ENCODE data around the gene CAPN9.
"Not testable (repeated sequence)": the region's sequence is repeated elsewhere in the genome, so short reads cannot be mapped to it uniquely, and the experiment has no call there.

Gene CAPN9

DNA sequence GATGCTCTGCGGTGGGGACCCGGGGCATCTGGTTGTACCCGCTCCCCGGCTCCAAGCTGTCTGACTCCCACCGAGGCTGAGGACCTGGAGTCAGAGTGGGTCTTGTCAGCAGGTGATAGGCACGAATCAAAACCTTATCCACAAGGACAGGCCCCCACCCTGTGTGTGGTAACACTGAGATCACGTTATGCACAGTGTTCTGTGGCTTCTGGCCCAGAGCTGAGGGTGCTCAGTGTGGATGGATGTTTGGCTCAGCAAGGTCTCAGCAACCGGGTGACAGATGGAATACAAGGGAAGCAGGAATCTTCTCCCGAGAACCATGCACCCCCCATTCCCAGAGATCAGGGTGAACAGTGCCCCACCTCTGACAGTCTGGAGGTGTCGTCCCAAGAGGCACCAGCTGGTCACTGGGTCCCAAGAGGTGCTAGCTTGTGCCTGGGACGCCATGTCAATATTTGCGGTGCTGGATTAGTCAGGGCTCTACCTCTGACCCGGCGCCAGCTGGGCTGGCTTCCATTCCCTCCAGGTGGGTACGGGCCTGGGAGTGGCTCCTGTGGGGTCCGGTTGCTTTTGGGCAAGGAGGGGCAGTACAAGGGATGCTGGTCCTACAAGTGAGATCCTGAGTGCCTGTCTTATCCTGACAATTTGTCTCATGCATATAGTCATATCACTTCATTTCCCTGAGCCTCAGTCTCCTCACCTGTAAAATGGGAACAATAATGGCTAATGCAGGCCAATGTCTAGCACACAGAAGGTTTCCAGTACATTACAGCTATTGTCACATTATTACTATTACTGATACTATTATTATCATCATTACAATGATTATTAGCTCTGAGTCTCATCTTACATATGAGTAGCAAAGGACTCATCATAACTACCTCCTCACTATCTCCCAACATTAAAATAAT is 957 bp downstream of the CAPN9 start:
- DNase-seq = no peak

DNA sequence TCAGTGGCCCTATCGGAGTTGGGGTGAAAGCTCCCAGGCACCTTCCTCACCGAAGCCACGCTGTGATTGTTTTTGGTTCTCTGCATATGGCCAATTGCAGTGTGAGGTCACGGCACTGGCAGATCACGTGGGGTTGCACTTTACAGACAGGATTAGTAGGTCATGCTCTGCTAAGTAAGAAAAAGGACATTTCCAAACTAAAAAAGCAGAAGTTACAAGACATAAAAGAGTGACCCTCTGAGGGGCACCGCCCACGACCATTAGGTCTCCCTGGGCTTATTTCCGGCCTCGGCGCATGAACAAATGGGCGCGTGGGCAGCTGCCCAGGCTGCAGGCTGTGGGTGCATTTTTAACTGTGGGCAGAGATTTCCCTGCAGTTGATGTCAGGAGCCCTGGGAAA is 2.0 kb downstream of the CAPN9 start:
- no peak for DNase-seq

DNA sequence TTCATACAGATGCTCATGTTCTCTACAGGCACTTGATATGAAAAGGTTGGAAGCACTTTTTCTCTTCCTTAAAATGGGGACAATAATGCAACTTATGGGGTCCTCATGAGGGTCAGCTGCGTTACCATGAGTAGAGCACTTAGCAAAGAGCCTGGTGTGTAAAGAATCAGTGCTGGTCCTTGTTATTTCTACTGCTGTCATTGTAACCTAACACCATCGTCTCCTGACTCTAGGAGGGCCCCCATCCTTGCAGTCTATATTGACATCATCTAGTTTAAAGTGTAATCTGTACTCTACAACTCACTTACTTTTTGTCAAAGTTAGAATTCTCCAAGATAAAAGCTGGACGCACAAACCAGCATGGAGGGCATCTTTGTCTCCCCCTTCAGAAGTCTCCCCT is 2.4 kb downstream of the CAPN9 start:
- DNase-seq = no peak

DNA sequence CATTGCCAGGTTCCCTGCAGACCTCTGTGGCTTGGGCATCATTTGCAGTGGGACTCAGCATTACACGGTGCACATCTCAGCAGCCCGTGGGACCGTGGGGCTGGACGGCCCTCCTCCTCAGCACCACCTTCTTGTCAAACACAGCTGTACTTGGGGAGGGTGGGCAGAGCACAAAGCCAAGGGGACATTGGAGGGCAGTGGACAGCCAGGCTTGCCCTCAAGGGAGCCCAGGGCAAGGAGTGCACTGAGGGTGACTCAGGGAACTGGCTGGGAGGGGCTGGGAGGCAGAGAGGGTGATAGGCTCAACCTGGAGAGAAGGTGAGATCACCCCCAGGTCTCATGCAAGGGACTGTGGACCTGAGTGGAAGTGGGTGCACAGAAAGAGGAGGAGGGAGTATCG is 3.4 kb downstream of the CAPN9 start:
- no peak for DNase-seq

DNA sequence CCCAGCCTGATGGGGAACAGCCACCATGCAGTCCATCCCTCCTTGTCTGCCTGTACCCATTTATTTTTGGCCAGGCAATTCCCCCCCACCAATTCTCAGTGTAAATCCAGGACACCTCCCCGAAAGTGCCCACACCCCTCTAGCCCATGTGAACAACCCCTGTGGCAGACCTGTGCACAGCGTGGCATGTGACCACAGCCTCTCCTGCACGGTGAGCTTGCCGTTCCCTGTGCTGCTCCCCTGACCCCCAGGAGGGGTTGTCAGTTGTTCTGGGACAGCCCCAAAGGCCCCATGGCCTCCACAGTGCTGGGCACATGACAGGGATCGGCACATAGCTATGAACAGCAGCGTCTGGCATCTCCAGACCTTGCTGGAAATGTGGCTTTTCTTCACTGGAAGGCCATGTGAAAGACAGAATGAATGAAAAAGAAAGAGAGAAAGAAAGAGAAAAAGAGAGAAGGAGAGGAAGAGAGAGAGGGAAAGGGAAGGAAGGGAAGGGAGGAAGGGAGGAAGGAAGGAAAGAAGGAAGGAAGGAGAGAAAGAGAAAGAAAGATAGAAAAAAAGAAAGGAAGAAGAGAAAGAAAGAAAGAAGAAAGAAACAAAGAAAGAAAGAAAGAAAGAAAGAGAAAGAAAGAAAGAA is 3.9 kb downstream of the CAPN9 start:
- DNase-seq = no peak

DNA sequence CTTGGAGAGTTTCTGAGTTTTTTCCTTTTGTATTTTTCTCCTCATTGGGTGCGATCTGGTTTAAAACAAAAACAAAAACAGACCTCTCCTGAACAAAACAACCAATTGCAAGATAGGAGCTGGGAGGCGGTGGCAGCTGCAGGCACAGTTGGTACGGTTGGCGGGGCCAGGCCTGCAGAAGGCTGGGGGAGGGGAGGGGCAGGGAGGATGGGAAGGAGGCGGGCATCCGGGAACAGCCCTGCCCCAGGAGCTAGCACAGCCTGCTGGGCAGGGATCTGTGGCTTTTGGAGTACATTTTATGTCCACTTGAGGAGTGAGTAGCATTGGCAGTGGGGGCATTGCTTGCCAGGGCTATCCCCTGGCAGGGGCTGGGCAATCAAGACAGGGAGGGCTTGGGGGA is 5.2 kb downstream of the CAPN9 start:
- no peak for DNase-seq

DNA sequence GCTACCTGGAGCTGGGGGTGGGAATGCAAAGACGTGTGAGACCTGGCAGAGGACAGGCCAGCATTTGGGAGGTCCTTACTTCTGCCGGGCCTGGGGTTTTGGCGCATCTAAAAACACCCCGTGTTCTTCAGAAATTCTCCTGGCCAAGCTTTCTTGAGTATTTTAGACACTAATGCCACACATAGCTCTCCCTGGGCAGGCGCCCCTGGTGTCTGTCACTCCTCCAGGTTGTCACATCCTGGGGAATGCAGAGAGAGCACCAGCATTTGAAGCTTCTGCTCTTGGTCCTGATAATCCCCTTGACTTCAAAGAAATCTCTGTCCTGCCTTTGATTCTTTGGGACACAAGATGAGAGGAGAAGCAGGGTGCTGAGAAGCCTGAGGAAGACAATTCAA is 6.0 kb downstream of the CAPN9 start:
- DNase-seq = no peak

DNA sequence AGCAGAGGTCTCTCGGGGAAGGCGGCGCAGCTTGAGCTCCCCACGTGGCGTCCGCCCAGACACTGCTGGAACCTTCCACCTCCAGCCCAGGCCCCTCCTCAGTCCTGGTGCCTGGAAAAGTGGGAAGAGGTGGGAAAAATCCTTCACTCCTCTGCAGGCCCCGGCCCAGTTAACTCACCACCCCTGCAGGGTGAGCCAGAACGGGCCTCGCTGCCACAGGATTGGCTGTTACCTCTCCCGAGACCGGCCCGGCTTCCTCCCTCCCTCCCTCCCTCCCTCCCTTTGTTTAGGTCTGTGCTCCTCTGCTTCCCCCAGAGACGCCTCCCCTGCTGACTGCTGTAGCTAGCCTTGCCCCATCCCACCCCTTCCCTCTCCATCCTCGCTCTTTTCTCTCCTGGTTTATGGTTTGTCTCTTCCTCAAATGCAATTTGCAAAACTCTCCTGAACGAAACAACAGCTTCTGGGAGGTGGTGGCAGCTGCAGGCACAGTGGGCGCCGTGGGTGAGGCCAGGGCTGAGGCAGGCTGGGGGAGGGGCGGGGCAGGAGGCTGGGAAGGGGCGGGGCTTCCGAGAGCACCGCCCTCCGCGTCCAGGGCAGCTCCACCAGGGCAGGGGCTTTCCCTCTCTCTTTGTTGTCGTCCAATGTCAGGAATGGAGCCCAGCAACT is 6.5 kb downstream of the CAPN9 start:
- DNase-seq = no peak

DNA sequence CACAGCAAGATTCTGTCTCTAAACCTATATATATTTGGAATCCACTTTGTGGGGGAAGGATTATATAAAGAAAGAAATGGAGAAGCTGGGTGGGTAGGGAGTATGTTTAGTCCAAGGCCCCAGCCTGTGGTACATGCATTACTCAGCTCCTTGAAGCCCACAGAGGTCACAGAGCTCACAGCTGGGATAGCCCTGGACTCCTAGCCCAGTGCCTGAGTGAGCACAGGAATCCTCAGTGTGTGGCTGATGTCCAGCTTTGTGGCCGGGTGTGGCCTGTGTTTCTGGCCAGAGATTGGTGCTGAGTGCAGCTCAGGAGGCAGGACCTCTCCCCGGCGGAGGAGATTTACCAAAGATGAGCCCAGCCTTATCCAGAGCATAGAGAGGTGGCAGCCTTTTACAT is 7.6 kb downstream of the CAPN9 start:
- DNase-seq = no peak

DNA sequence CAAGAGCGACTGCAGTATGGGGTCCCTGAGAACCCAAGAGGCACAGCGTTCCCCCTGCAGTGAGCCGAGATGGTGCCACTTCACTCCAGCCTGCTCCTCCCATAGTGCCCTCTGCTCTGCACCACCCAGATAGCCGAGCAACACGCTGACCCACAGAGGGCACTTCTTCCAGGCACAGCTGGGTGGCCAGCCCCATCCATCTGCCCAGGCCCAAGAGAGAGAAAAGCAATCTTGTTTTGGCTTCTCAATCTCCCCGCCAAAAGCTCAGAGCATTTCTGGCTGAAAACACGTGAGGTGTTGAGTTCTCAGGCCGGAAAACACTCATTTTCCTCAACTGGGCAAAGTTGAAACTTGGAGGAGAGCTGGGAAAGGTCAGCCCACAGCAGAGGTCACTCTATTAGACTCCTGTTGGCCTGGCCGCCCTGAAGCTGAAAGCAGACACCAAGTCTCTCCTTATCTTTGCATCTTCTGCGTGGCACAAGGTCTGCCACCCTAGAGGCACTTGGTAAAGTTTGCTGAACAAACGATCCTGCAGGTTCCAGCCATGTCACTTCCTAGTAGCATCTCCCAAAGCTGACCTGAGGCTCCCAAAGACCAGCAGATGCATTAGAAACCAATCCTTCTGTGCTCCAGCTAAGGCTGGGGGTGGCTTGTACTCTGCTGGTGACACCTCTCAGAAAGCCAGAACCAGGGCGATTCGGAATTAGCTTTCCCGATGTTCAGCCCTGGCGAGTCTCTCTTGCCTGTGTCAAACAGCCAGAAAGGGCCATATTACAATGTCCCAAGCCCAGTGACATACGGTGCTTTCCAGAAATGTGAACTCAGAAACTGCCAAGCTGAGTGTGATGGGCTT is 10.9 kb downstream of the CAPN9 start:
- no peak for DNase-seq

DNA sequence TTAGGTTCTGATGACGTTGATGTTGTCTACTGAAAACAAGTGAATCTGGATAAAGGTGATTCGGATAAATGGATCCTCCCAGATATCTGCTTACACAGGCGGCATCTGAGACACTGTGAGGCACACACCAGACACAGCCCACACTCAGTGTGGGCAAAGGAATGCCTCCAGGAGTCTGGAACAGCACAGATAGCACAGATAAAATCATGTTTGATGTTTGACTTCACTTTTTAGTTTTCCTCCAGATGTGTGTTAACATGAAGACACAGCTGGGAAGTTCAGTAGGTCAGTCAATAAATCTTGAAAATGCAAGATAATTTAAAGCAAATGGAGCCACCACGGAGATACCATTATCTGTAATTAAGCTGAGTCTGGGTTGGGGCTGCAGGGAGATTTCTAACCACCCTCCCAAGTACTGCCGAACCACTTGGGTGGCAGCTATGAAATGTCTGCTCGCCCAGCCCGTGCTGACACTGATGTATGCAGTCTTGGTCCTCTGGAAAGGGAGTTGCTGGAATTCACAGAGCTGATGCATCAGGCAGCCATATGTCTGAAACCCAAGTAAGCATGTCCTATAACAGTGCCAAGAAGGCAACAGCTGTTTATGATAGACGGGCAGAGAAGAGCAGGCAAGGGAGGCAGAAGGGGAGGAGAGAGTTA is 11.7 kb downstream of the CAPN9 start:
- no peak for DNase-seq

DNA sequence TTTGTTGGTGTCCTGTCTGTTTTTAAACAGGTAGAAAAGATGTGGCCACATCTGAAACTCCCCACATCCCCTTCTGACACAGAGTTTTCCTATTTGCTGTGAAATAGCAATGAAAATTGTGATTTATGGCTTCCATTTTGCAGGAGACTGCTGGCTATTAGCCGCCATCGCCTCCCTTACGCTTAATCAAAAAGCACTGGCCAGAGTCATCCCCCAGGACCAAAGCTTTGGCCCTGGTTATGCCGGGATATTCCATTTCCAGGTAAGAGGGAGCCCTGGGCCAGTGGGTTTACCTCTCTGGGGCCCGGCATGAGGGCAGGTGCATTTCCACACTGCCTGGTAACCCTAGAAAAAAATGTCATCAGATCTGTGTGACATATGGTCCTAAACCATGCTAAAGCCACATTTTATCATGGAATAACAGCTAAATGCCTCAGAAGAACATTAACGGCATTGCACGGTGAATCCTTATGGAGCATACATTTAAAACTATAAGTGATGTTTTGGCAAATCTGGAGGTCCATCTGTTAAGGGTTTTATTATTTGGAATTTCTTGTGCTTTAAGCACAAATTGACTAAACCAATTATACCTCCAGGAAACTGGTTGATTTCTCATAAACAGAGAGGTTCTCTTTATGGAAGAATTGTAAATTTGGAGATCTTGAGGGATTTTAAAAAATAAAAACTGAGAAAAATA is 12.3 kb downstream of the CAPN9 start:
- no peak for DNase-seq

DNA sequence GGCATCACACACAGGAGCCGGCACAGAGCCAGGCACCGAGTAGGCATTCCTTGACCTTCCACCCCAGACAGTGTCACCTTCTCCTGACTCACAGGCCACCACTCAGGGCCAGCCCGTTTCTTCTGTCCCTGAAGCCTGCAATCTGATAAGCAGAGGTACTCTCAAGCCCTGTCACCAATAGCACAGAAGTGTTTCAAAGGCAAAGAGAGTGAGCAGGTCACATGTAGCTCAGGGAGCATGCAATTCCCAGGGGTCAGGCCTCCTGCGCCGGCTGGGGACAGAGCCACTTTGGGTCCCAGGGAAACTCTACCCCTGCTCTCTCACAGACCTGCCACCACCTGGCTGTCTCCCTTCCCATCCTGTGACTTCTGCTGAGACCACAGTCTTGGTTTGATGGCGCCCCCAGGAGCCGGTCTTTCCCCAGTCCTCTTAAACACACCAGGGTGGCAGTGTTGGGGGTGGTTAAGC is 13.2 kb downstream of the CAPN9 start:
- no peak for DNase-seq

DNA sequence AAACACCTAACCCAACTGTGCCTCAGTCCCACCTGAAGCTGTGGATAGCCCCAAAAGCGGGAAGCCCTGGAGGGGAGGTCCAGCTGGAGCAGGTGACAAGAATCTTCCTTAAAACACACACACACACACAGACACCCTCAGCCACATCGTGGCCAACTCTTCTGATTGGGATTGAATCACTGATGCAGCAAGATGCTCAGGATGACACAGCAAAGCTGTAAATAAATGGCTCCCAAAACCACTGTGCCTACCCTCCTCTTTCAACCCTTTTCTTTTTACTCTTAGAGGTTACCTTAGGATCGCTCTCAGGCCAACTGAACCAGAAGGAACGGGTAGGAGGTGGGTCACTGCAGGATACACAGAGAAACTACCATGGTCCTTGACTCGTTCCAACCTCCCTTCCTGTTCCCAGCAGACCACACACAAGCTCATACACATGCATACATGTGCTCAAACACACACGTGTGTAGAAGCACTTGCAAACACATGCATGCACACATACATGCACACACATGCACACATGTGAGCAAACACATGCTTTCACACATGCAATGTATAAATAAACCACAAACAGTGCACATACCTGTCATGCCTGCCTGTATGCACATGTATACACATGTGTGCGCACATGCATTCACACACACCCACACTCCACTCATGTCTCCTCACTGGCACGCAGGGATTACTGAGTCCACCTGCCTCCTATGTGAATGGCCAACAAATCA is 14.4 kb downstream of the CAPN9 start:
- DNase-seq = no peak

DNA sequence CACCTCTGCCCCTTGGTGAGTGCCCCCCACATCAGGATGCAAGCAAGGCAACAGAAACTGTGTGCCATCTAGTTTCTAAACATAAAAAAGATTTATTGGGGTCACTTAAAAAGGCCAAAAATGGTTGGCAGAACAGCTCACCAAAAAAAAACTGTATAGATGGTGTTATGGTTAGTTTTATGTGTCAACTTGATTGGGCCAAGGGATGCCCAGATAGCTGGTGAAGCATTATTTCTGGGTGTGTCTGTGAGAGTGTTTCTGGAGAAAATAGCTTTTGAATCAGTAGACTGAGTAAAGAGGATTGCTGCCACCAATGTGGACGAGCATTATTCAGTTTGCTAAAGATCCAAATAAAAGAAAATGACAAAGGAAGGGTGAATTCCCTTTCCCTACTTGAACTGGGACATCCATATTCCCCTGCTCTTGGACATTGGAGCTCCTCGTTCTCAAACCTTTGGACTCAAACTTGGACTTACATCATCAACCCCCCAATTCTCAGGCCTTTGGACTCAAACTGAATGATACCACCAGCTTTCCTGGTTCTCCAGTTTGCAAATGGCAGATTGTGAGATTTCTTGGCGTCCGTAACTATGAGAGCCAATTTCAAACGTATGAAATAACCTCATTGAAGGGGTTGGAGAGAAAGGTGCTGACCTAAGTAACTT is 16.9 kb downstream of the CAPN9 start:
- no peak for DNase-seq

DNA sequence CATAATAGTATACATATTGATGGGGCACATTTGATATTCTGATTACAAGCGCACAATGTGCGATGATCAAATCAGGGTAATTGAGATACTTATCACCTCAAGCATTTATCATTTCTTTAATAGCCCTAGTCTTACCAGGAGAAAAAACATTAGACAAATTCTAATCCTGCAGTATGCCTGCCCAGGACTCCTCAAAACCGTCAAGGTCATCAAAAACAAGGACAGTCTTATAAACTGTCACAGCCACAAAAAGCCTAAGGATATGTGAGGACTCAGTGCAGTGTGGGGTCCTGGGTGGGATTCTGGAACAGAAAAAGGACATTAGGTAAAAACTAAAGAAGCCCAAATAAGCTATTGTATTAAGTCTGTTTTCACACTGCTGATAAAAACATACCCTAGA is 19.1 kb downstream of the CAPN9 start:
- DNase-seq = no peak

DNA sequence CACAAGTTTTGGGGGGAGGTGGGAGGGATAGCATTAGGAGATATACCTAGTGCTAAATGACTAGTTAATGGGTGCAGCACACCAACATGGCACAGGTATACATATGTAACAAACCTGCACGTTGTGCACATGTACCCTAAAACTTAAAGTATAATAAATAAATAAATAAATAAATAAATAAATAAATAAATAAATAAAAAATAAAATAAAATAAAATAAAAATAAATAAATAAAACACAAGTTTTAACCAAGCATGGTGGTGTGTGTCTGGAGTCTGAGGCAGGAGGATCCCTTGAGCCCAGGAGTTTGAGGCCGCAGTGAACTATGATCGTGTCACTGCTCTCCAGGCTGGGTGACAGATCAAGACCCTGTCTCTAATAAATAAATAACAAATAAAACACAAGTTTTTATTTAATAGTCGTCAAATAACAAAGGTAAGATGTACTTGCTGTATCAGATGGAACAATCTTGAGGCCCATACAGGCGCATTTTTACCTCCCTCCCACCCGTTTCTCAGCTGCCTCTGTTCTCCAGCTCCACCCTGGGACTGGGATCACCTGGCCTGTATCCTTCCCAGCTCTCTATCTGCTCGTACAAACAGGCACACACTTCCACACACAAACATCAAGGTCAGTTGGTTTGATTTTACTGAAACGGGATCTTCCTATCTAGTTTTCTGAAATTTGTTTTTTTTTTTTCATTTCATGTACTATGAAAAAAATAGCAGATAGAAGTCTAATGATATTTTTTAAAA is 20.8 kb downstream of the CAPN9 start:
- not testable (repeated sequence) for DNase-seq

DNA sequence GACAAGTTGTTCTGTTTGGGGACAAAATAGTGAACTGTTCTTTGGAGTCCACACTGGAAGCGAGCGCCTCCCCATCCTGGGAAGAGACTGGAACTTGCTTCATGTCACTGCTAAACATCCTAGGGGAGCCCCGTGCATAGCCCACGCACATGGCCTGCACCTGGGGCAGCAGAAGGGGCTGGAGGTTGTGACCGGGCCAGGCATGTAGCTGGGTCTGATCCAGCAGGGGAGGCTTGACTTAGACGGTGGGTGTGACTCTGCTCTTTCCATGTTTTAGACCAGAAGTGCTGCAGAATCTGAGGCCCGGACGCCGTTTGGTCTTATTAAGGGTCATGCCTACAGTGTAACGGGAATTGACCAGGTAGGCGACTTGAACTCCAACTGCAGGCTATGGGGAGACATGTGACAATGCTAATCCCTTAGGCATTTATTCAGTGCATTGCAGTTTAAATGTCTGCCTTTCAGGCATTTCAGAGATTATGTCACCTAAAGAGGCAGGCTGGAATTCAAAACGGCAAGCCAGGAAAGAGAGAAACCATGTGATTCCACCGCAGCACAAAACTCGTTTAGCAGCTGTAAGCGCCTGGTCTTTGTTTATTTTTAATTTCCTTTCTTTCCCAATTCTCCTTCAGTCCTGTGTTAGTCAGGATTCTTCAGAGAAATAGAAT is 21.8 kb downstream of the CAPN9 start:
- no peak for DNase-seq

DNA sequence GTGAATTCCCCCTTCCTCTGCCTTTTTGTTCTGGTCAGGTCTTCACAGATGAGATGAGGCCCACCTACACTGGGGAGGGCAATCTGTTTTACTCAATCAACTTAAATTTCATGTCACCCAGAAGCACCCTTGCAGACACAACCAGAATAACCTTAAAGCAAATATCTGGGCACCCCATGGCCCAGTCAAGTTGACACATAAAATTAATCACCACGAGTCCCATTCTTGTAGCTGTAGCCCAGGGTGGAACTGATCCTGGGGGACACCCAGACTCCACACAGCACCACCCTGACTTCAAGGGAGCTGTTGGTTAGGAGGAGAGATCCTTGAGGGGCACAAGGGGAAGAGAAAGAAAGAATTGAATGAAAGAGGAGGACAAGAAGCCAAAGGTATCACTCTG is 23.1 kb downstream of the CAPN9 start:
- DNase-seq = no peak
